ENCODE measurements around the gene RGL3. TPM values are rescaled to one million over a fixed set of nuclear protein-coding genes. Genes with fewer than 3 reads are reported as not detected.

Gene RGL3
- total and polyA plus RNA-seq, 2 donors (not counting 1 experiment from before 2014, with no cell fraction given) = 0.20 to 4.0 TPM

- Histone ChIP-seq H3K4me2 (ENCODE audit: extremely low read depth, insufficient read depth, low read length) (no peak overlapping the region), H3K27ac (ENCODE audit: insufficient read depth, low read length) (no peak overlapping the region), H3K36me3 (ENCODE audit: control insufficient read depth, insufficient read depth, low read length) (peaks cover 19% of the 10 kb centered on the region), H3K4me1 (ENCODE audit: control insufficient read depth, extremely low read depth, insufficient read depth, low read length) (peaks cover 4% of the 10 kb centered on the region), H3K9ac (ENCODE audit: insufficient read depth, low read length) (no peak overlapping the region), H4K20me1 (ENCODE audit: control insufficient read depth, extremely low read depth, insufficient read depth, low read length) (no peaks in the 10 kb centered on the region), H3K9me3 (ENCODE audit: control insufficient read depth, insufficient read depth, low read depth, low read length) (no peaks in the 10 kb centered on the region), H3K27me3 (ENCODE audit: control insufficient read depth, insufficient read depth, low read length) (no peaks in the 10 kb centered on the region), H3K79me2 (ENCODE audit: control insufficient read depth, insufficient read depth, low read length) (peaks cover 18% of the 10 kb centered on the region), H3K4me3 (replicated peaks in 1 of 4; ENCODE audit: control extremely low read depth in 1 of 4, insufficient read depth in 1 of 4, low read depth in 3 of 4, low read length in 4 of 4) (no peak overlapping the region), H2AFZ (ENCODE audit: low read length) (no peak overlapping the region)
- TF ChIP-seq EZH2 (IDR thresholded peaks at IDR 0.05; ENCODE audit: low read length, missing control alignments) = no peak
- TF ChIP-seq, protein P1, sequence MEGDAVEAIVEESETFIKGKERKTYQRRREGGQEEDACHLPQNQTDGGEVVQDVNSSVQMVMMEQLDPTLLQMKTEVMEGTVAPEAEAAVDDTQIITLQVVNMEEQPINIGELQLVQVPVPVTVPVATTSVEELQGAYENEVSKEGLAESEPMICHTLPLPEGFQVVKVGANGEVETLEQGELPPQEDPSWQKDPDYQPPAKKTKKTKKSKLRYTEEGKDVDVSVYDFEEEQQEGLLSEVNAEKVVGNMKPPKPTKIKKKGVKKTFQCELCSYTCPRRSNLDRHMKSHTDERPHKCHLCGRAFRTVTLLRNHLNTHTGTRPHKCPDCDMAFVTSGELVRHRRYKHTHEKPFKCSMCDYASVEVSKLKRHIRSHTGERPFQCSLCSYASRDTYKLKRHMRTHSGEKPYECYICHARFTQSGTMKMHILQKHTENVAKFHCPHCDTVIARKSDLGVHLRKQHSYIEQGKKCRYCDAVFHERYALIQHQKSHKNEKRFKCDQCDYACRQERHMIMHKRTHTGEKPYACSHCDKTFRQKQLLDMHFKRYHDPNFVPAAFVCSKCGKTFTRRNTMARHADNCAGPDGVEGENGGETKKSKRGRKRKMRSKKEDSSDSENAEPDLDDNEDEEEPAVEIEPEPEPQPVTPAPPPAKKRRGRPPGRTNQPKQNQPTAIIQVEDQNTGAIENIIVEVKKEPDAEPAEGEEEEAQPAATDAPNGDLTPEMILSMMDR (conservative IDR thresholded peaks at IDR 0.05 in 1 of 2, IDR thresholded peaks at IDR 0.05 in 1 of 2; ENCODE audit: low read depth in 1 of 2, low read length in 2 of 2) = no peak
- no peak for DNase-seq (ENCODE audit: low read depth in 2 of 2)
Observed at GRCh38 chr19:11437955-11438354, 18.8 kb upstream of the RGL3 start.

GRCh38 chr19:11435833-11436313, 16.8 kb upstream of the RGL3 start:
- H2AFZ ChIP-seq (ENCODE audit: low read length) = peak overlapping the region; percentile 97
- peaks cover 18% of the 10 kb centered on the region for H3K79me2 ChIP-seq (ENCODE audit: control insufficient read depth, insufficient read depth, low read length)
- peaks cover 4% of the 10 kb centered on the region for H3K4me1 ChIP-seq (ENCODE audit: control insufficient read depth, extremely low read depth, insufficient read depth, low read length)
- peak overlapping the region; percentile 82 for H3K27ac ChIP-seq (ENCODE audit: insufficient read depth, low read length)
- H3K4me3 ChIP-seq (replicated peaks in 1 of 4; ENCODE audit: control extremely low read depth in 1 of 4, insufficient read depth in 1 of 4, low read depth in 3 of 4, low read length in 4 of 4) = peak overlapping the region; percentile 77 to 96 (median 91)
- no peaks in the 10 kb centered on the region for H3K27me3 ChIP-seq (ENCODE audit: control insufficient read depth, insufficient read depth, low read length)
- H3K4me2 ChIP-seq (ENCODE audit: extremely low read depth, insufficient read depth, low read length) = peak overlapping the region; percentile 97
- H3K9me3 ChIP-seq (ENCODE audit: control insufficient read depth, insufficient read depth, low read depth, low read length) = no peaks in the 10 kb centered on the region
- H3K36me3 ChIP-seq (ENCODE audit: control insufficient read depth, insufficient read depth, low read length) = peaks cover 5% of the 10 kb centered on the region
- peak overlapping the region; percentile 73 for H3K9ac ChIP-seq (ENCODE audit: insufficient read depth, low read length)
- no peak for TF ChIP-seq EZH2 (IDR thresholded peaks at IDR 0.05; ENCODE audit: low read length, missing control alignments)
- TF ChIP-seq, protein P1 (conservative IDR thresholded peaks at IDR 0.05 in 1 of 2, IDR thresholded peaks at IDR 0.05 in 1 of 2; ENCODE audit: low read depth in 1 of 2, low read length in 2 of 2) = no peak
- no peaks in the 10 kb centered on the region for H4K20me1 ChIP-seq (ENCODE audit: control insufficient read depth, extremely low read depth, insufficient read depth, low read length)
- peak; percentile 20 to 31 for DNase-seq (ENCODE audit: low read depth in 2 of 2)

- peak; percentile 99 to 100 for DNase-seq (ENCODE audit: low read depth in 2 of 2)
Observed at GRCh38 chr19:11435057-11435832, 16.1 kb upstream of the RGL3 start, which contains the start of the genes ODAD3 and PRKCSH. Gene ODAD3, minus strand, starts transcription at chr19:11435121. Its CDS starts 105 bp downstream, at chr19:11435016. Gene PRKCSH, plus strand, starts transcription at chr19:11435635. Its CDS starts 483 bp downstream, at chr19:11436118.

More at GRCh38 chr19:11435057-11435832, 16.1 kb upstream of the RGL3 start, which contains the start of the genes ODAD3 and PRKCSH:
- no peaks in the 10 kb centered on the region for H4K20me1 ChIP-seq (ENCODE audit: control insufficient read depth, extremely low read depth, insufficient read depth, low read length)
- H3K36me3 ChIP-seq (ENCODE audit: control insufficient read depth, insufficient read depth, low read length) = peaks cover 4% of the 10 kb centered on the region
- H3K4me1 ChIP-seq (ENCODE audit: control insufficient read depth, extremely low read depth, insufficient read depth, low read length) = peaks cover 4% of the 10 kb centered on the region
- H3K27me3 ChIP-seq (ENCODE audit: control insufficient read depth, insufficient read depth, low read length) = no peaks in the 10 kb centered on the region
- H3K4me2 ChIP-seq (ENCODE audit: extremely low read depth, insufficient read depth, low read length) = peak within 1 kb of the TSS; percentile 97
- peaks cover 18% of the 10 kb centered on the region for H3K79me2 ChIP-seq (ENCODE audit: control insufficient read depth, insufficient read depth, low read length)
- H3K9ac ChIP-seq (ENCODE audit: insufficient read depth, low read length) = peak within 1 kb of the TSS; percentile 73
- peak within 1 kb of the TSS; percentile 77 to 96 (median 91) for H3K4me3 ChIP-seq (replicated peaks in 1 of 4; ENCODE audit: control extremely low read depth in 1 of 4, insufficient read depth in 1 of 4, low read depth in 3 of 4, low read length in 4 of 4)
- no peak for TF ChIP-seq EZH2 (IDR thresholded peaks at IDR 0.05; ENCODE audit: low read length, missing control alignments)
- TF ChIP-seq, protein P1 (conservative IDR thresholded peaks at IDR 0.05 in 1 of 2, IDR thresholded peaks at IDR 0.05 in 1 of 2; ENCODE audit: low read depth in 1 of 2, low read length in 2 of 2) = peak; percentile 76 to 89
- H3K9me3 ChIP-seq (ENCODE audit: control insufficient read depth, insufficient read depth, low read depth, low read length) = no peaks in the 10 kb centered on the region
- peak within 1 kb of the TSS; percentile 82 for H3K27ac ChIP-seq (ENCODE audit: insufficient read depth, low read length)
- H2AFZ ChIP-seq (ENCODE audit: low read length) = peak within 1 kb of the TSS; percentile 97
